ENCODE data around the gene GULP1.
"Not testable (repeated sequence)": the region's sequence is repeated elsewhere in the genome, so short reads cannot be mapped to it uniquely, and the experiment has no call there.

GULP1 gene

GRCh38 chr2:188492751-188493150, 201.1 kb downstream of the GULP1 start:
- DNase-seq = no peak

GRCh38 chr2:188494906-188495305, 203.2 kb downstream of the GULP1 start:
- DNase-seq = no peak

GRCh38 chr2:188495969-188496431, 204.3 kb downstream of the GULP1 start:
- DNase-seq = no peak

GRCh38 chr2:188497726-188498125, 206.1 kb downstream of the GULP1 start:
- DNase-seq = no peak

- no peak for DNase-seq
Measured at GRCh38 chr2:188503975-188504374, 212.3 kb downstream of the GULP1 start.

GRCh38 chr2:188506843-188507242, 215.2 kb downstream of the GULP1 start:
- no peak for DNase-seq

- no peak for DNase-seq
Measured at GRCh38 chr2:188511346-188511745, 219.7 kb downstream of the GULP1 start.

GRCh38 chr2:188512456-188512855, 220.8 kb downstream of the GULP1 start:
- no peak for DNase-seq

GRCh38 chr2:188515918-188516317, 224.2 kb downstream of the GULP1 start:
- DNase-seq = no peak

GRCh38 chr2:188517549-188518215, 226.0 kb downstream of the GULP1 start:
- peak; percentile 35 for DNase-seq

GRCh38 chr2:188518381-188518780, 226.7 kb downstream of the GULP1 start:
- DNase-seq = no peak

- DNase-seq = no peak
Measured at GRCh38 chr2:188519136-188519535, 227.5 kb downstream of the GULP1 start.

GRCh38 chr2:188522517-188522916, 230.8 kb downstream of the GULP1 start:
- DNase-seq = no peak

- no peak for DNase-seq
Measured at GRCh38 chr2:188523919-188524318, 232.2 kb downstream of the GULP1 start.

GRCh38 chr2:188524519-188525113, 232.9 kb downstream of the GULP1 start:
- peak; percentile 61 for DNase-seq

- no peak for DNase-seq
Measured at GRCh38 chr2:188526701-188527100, 235.0 kb downstream of the GULP1 start.

GRCh38 chr2:188527141-188527540, 235.5 kb downstream of the GULP1 start:
- peak; percentile 10 for DNase-seq

GRCh38 chr2:188527581-188527993, 235.9 kb downstream of the GULP1 start:
- no peak for DNase-seq

GRCh38 chr2:188529710-188530109, 238.0 kb downstream of the GULP1 start:
- no peak for DNase-seq

- no peak for DNase-seq
Measured at GRCh38 chr2:188534875-188535274, 243.2 kb downstream of the GULP1 start.

GRCh38 chr2:188551671-188552070, 260.0 kb downstream of the GULP1 start:
- no peak for DNase-seq

GRCh38 chr2:188557081-188557480, 265.4 kb downstream of the GULP1 start:
- no peak for DNase-seq

- DNase-seq = not testable (repeated sequence)
Measured at GRCh38 chr2:188559455-188559854, 267.8 kb downstream of the GULP1 start.

- no peak for DNase-seq
Measured at GRCh38 chr2:188561473-188561979, 269.9 kb downstream of the GULP1 start.
